Glomerular visceral epithelial cell (primary cell): ENCODE data around the gene VAV2.

Experiments
- DNase-seq: peaks from one replicate; pipeline ENCODE4 v3.0.0-alpha.2; 2016; ENCODE audit errors: extremely low spot score

The VAV2 gene

GRCh38 chr9:133782157-133783130 is 209.7 kb downstream of the VAV2 start:
- peak; percentile 58 for DNase-seq

GRCh38 chr9:133781828-133782135 is 210.3 kb downstream of the VAV2 start:
- no peak for DNase-seq

GRCh38 chr9:133780962-133781827 is 210.9 kb downstream of the VAV2 start:
- no peak for DNase-seq

- no peak for DNase-seq
Measured at GRCh38 chr9:133780404-133780945, 211.6 kb downstream of the VAV2 start.

- DNase-seq, result no peak
Measured at GRCh38 chr9:133779516-133780403, 212.4 kb downstream of the VAV2 start.

- DNase-seq, result no peak
Measured at GRCh38 chr9:133779081-133779480, 213.0 kb downstream of the VAV2 start.

- DNase-seq, result no peak
Measured at GRCh38 chr9:133778336-133779013, 213.6 kb downstream of the VAV2 start.

- DNase-seq, result no peak
Measured at GRCh38 chr9:133777871-133778270, 214.3 kb downstream of the VAV2 start.

GRCh38 chr9:133777068-133777791 is 214.9 kb downstream of the VAV2 start:
- no peak for DNase-seq

GRCh38 chr9:133775951-133776905 is 215.9 kb downstream of the VAV2 start:
- DNase-seq, result no peak

GRCh38 chr9:133775291-133775690 is 216.8 kb downstream of the VAV2 start:
- no peak for DNase-seq

- DNase-seq, result no peak
Measured at GRCh38 chr9:133774799-133775198, 217.3 kb downstream of the VAV2 start.

GRCh38 chr9:133773889-133774655 is 218.1 kb downstream of the VAV2 start:
- DNase-seq, result no peak

GRCh38 chr9:133772581-133772980 is 219.5 kb downstream of the VAV2 start:
- no peak for DNase-seq

GRCh38 chr9:133771486-133772482 is 220.3 kb downstream of the VAV2 start:
- DNase-seq, result no peak

- DNase-seq, result no peak
Measured at GRCh38 chr9:133770076-133770777, 221.9 kb downstream of the VAV2 start.
